Endothelial cell of umbilical vein (primary cell): ENCODE measurements around the gene YY2. TPM values are rescaled to one million over a fixed set of nuclear protein-coding genes. Genes with fewer than 3 reads are reported as not detected.

Experiments
- BruUV-seq: library from RNA; stranded (reverse); fragments of 400-500 nt; replicated peaks from 2 replicates; lab custom pipeline; 2021; lab: Mats Ljungman, UMichigan
- CTCF ChIA-PET: fragments of 300-600, 350-600 bp; sonication (Branson Sonifier 250); formaldehyde crosslinking; loops from one replicate; lab custom pipeline; 2021; ENCODE audit warnings: antibody characterized with exemption, inconsistent platforms; lab: Charles Lee
- POLR2A ChIA-PET: fragments of 300-600, 350-600 bp; sonication (Branson Sonifier 250); formaldehyde crosslinking; loops from one replicate; lab custom pipeline; 2021; ENCODE audit warnings: antibody characterized with exemption, inconsistent platforms; lab: Charles Lee
- DNase-seq: peaks from one replicate; pipeline ENCODE4 v3.0.0-alpha.2; 2011; ENCODE audit warnings: low read depth, low spot score
- FAIRE-seq: peaks from 2 replicates; lab custom pipeline; 2011; peaks lifted over from hg19 to GRCh38; lab: Jason Lieb, UNC
- H2AFZ ChIP-seq: 2 replicates; pipeline ENCODE4 v1.6.0; 2012; ENCODE audit warnings: low read depth, low read length, control low read depth, inconsistent platforms
- H3K27ac ChIP-seq: 2 replicates; pipeline ENCODE4 v1.5.1; 2011; ENCODE audit warnings: low read depth, mild to moderate bottlenecking, control low read depth, low read length, moderate library complexity; ENCODE audit not compliant: insufficient read depth
- H3K27me3 ChIP-seq, 2 experiments: 2 replicates each; pipeline versions ENCODE4 v1.6.0 to v1.6.1; 2011; ENCODE audit warnings: low read length in 2 of 2, mixed read lengths in 1 of 2; ENCODE audit not compliant: control insufficient read depth in 2 of 2, insufficient read depth in 2 of 2
- H3K36me3 ChIP-seq, 2 experiments: 2 replicates in 1 of 2; 3 replicates in 1 of 2; pipeline ENCODE4 v1.5.1; 2011; ENCODE audit warnings: low read length in 2 of 2, mild to moderate bottlenecking in 1 of 2, moderate library complexity in 1 of 2; ENCODE audit not compliant: control insufficient read depth in 2 of 2, insufficient read depth in 2 of 2; ENCODE audit errors: extremely low read depth in 1 of 2
- H3K4me1 ChIP-seq: 3 replicates; pipeline ENCODE4 v1.5.1; 2011; ENCODE audit warnings: mild to moderate bottlenecking, low read length; ENCODE audit not compliant: control insufficient read depth, insufficient read depth; ENCODE audit errors: extremely low read depth
- H3K4me2 ChIP-seq: 2 replicates; pipeline ENCODE4 v1.6.1; 2011; ENCODE audit warnings: low read length, control low read depth, mixed read lengths; ENCODE audit not compliant: insufficient read depth
- H3K4me3 ChIP-seq, 3 experiments: fragments of 200-600 bp in 1 of 3; sonication (generic), shearing (Covaris generic) in 1 of 3; replicated peaks in 1 of 3; 2 replicates each; pipeline ENCODE4 v1.5.1; 2011 to 2016; ENCODE audit warnings: control low read depth in 3 of 3, low read length in 3 of 3, mild to moderate bottlenecking in 2 of 3, inconsistent platforms in 1 of 3, low read depth in 1 of 3, moderate library complexity in 1 of 3; ENCODE audit not compliant: insufficient read depth in 1 of 3
- H3K79me2 ChIP-seq: 2 replicates; pipeline ENCODE4 v1.6.0; 2012; ENCODE audit warnings: low read length, inconsistent platforms; ENCODE audit not compliant: control insufficient read depth, insufficient read depth
- H3K9ac ChIP-seq: replicated peaks from 2 replicates; pipeline ENCODE3; 2011; ENCODE audit warnings: low read length, control low read depth; ENCODE audit not compliant: insufficient read depth; ENCODE audit errors: extremely low read depth
- H3K9me1 ChIP-seq: replicated peaks from 3 replicates; pipeline ENCODE4 v1.6.0; 2011; ENCODE audit warnings: mild to moderate bottlenecking, low read length; ENCODE audit not compliant: control insufficient read depth, insufficient read depth; ENCODE audit errors: extremely low read depth
- H3K9me3 ChIP-seq: replicated peaks from 2 replicates; pipeline ENCODE4 v1.5.1; 2012; ENCODE audit warnings: low read length, inconsistent platforms; ENCODE audit not compliant: control insufficient read depth, insufficient read depth
- H4K20me1 ChIP-seq: replicated peaks from 2 replicates; pipeline ENCODE3; 2011; ENCODE audit warnings: mild to moderate bottlenecking, low read length; ENCODE audit not compliant: control insufficient read depth, insufficient read depth; ENCODE audit errors: extremely low read depth
- CTCF ChIP-seq, 2 donors: IDR thresholded peaks; 1 replicate in 1 of 2; 2 replicates in 1 of 2; pipeline ENCODE4 v1.5.1; 2011; ENCODE audit warnings: low read length in 2 of 2, mild to moderate bottlenecking in 2 of 2, moderate library complexity in 2 of 2, control low read depth in 1 of 2, inconsistent platforms in 1 of 2, low read depth in 1 of 2; ENCODE audit not compliant: insufficient read depth in 1 of 2; ENCODE audit errors: extremely low read depth in 1 of 2
- EZH2 ChIP-seq: IDR thresholded peaks from 2 replicates; pipeline ENCODE4 v1.6.1; 2012; ENCODE audit warnings: borderline replicate concordance, low read depth, mild to moderate bottlenecking, moderate library complexity, low read length, inconsistent platforms; ENCODE audit not compliant: severe bottlenecking
- FOS ChIP-seq: IDR thresholded peaks from 2 replicates; pipeline ENCODE4 v1.6.1; 2011; ENCODE audit warnings: mild to moderate bottlenecking, low read length, moderate library complexity, borderline replicate concordance; ENCODE audit not compliant: insufficient read depth
- GATA2 ChIP-seq: IDR thresholded peaks from 2 replicates; pipeline ENCODE4 v1.7.0; 2011; ENCODE audit warnings: low read depth, mild to moderate bottlenecking, moderate library complexity, mixed read lengths, low read length; ENCODE audit not compliant: insufficient read length, insufficient read depth
- JUN ChIP-seq: IDR thresholded peaks from 2 replicates; pipeline ENCODE4 v1.6.1; 2011; ENCODE audit warnings: borderline replicate concordance, low read depth; ENCODE audit not compliant: insufficient read length, insufficient read depth
- MAX ChIP-seq: IDR thresholded peaks from 2 replicates; pipeline ENCODE4 v1.6.1; 2011; ENCODE audit not compliant: insufficient read depth, insufficient read length
- MYC ChIP-seq: IDR thresholded peaks from one replicate; pipeline ENCODE4 v1.6.1; 2011; ENCODE audit warnings: mild to moderate bottlenecking, low read depth, low read length
- POLR2A ChIP-seq: IDR thresholded peaks from 2 replicates; pipeline ENCODE4 v1.6.1; 2012; ENCODE audit warnings: low read depth, mild to moderate bottlenecking, control low read depth, low read length
- POLR2AphosphoS5 ChIP-seq: IDR thresholded peaks from 2 replicates; pipeline ENCODE4 v1.6.1; 2012; ENCODE audit warnings: low read depth, mild to moderate bottlenecking, control low read depth, low read length, moderate library complexity; ENCODE audit not compliant: insufficient read depth
- dilution Hi-C: fragments of 300-500 bp; cut with MboI; formaldehyde crosslinking; loops from one replicate; pipeline ENCODE4 v1.15.0; 2019; ENCODE audit warnings: low sequenced_read_pairs; ENCODE audit not compliant: extremely low pct_ligation_motif_present
- intact Hi-C: fragments of 100-400 bp; cut with micrococcal nuclease; formaldehyde crosslinking; loops from one replicate; pipeline ENCODE4 v1.10.0; 2022
- polyA plus RNA-seq, 4 experiments: library from polyadenylated mRNA; depleted of rRNA in 3 of 4; stranded (reverse) in 3 of 4; unstranded in 1 of 4; fragments of >200 nt; gene quantifications; 2 replicates each; pipeline versions ENCODE4 v1.2.1 to v1.2.3, GENCODE V29; 2011 to 2012; ENCODE audit warnings: missing spikeins in 1 of 4
- total RNA-seq: library from RNA; stranded (reverse); gene quantifications from 2 replicates; pipeline ENCODE4 v1.2.3, GENCODE V29; 2021

YY2 gene
- total and polyA plus RNA-seq, 2 donors (not counting 3 experiments of a cell fraction or from before 2014, with no cell fraction given), result 0.86 to 3.0 TPM

DNA sequence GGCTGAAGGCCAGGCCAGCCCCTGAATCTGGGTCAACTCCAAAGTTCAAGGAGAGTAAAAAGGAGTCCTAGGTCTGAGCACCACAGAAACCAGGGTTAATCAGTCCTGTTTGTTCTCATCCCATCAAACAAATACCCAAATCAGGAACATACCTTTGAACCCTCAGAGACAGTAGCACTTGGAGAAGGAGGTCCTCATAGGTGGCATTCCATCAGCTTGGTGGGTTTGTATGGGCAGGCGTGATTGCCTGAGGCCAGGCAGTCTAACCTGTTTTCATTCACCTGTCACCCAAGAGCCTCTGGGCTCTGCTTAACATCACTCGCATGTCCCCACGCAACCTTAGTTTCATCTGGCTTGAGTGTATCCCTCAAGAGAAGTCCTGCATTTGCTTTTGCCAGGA, 33.9 kb upstream of the YY2 start:
- Histone ChIP-seq H3K79me2 (no peaks in the 10 kb centered on the region), H3K4me2 (no peak overlapping the region), H3K9ac (no peak overlapping the region), H3K27ac (no peak overlapping the region), H3K4me3 (no peak overlapping the region), H3K9me1 (no peaks in the 10 kb centered on the region), H3K36me3 (no peaks in the 10 kb centered on the region), H2AFZ (no peak overlapping the region), H3K27me3 (peaks cover 0 to 1% of the 10 kb centered on the region in 2 experiments), H3K4me1 (no peaks in the 10 kb centered on the region), H4K20me1 (no peaks in the 10 kb centered on the region), H3K9me3 (no peaks in the 10 kb centered on the region)
- ChIA-PET CTCF (interaction anchor here (1.0 kb wide), 1 partner anchor 16 kb away, joined by 3 read pairs; no protein-coding TSS in a partner anchor), POLR2A (no interaction called here)
- FAIRE-seq (no peak), DNase-seq (no peak)
- no peak for TF ChIP-seq GATA2
- TF ChIP-seq POLR2AphosphoS5, result no peak
- no peak for TF ChIP-seq MAX
- no peak for TF ChIP-seq FOS
- no peak for TF ChIP-seq JUN
- no peak for TF ChIP-seq MYC
- no peak for TF ChIP-seq EZH2
- no peak for TF ChIP-seq POLR2A
- dilution Hi-C loops, result no loop called here
- no TSS peak for BruUV-seq
- intact Hi-C loops, result no loop called here

GRCh38 chrX:21831496-21831895, 24.3 kb upstream of the YY2 start:
- Histone ChIP-seq H3K9ac (no peak overlapping the region), H3K4me2 (no peak overlapping the region), H3K36me3 (no peaks in the 10 kb centered on the region), H3K9me1 (no peaks in the 10 kb centered on the region), H3K4me1 (no peaks in the 10 kb centered on the region), H3K9me3 (no peaks in the 10 kb centered on the region), H3K27me3 (peaks cover 0 to 4% of the 10 kb centered on the region in 2 experiments), H3K79me2 (no peaks in the 10 kb centered on the region), H3K27ac (no peak overlapping the region), H4K20me1 (no peaks in the 10 kb centered on the region), H2AFZ (no peak overlapping the region), H3K4me3 (no peak overlapping the region)
- TF ChIP-seq FOS, result no peak
- no peak for TF ChIP-seq EZH2
- TF ChIP-seq CTCF (IDR thresholded peaks at IDR 0.05; ENCODE audit: extremely low read depth in 1 of 2, insufficient read depth in 1 of 2, low read depth in 1 of 2, low read length in 2 of 2), result no peak
- TF ChIP-seq POLR2A, result no peak
- no peak for TF ChIP-seq MYC
- no peak for TF ChIP-seq JUN
- TF ChIP-seq GATA2, result no peak
- no peak for TF ChIP-seq POLR2AphosphoS5
- TF ChIP-seq MAX, result no peak
- BruUV-seq, result no TSS peak
- dilution Hi-C loops (no loop called here), intact Hi-C loops (loop anchor here (10.0 kb wide), 1 partner anchor 303 kb away; no protein-coding TSS in a partner anchor)
- no peak for FAIRE-seq
- ChIA-PET POLR2A (no interaction called here), CTCF (no interaction called here)
- no peak for DNase-seq
